ENCODE measurements around the gene PTPRG. TPM values are rescaled to one million over a fixed set of nuclear protein-coding genes. Genes with fewer than 3 reads are reported as not detected.

PTPRG gene
- total and polyA plus RNA-seq, 2 donors (not counting 3 experiments of a cell fraction or from before 2014, with no cell fraction given): 8.9 to 39.1 TPM

DNA sequence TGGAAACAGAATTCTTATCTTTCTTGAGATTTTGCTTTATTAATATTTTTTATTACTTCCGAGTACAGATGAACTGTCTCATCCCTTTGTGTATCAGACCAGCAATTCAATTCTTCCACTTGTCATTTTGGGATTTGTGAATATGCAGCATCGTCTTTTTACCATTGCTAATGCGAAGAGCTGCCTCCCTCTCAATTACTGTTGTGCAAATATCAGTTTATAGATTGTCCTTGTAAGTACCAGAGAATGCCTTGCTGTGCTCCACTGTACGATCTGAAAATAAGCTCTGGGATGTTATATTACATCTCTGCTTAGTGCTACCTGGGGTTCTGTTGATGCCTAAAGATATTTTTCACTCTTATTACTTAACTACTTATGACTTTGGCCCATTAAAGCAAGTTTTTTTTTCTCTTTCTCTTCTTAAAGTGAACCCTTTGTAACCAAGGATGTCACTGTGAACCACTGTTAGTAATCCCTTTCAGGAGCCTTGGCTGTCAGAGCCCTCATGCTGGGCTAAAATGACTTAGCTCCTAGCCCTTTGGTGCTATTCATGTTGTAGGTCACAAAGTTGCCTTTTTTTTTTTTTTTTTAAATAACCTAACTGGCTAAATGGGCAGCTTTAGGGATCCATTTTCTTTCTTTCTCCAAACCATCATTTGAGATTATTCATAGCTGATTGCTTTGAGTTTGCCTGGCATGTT lies 429.1 kb downstream of the PTPRG start:
- Histone ChIP-seq H3K4me3 (replicated peaks in 1 of 3; ENCODE audit: insufficient read depth in 1 of 3, low read depth in 1 of 3, low read length in 3 of 3) (no peak overlapping the region), H2AFZ (ENCODE audit: low read depth, low read length) (no peak overlapping the region), H3K9me3 (replicated peaks; ENCODE audit: control insufficient read depth, insufficient read depth, low read length) (no peaks in the 10 kb centered on the region), H3K9me1 (replicated peaks; ENCODE audit: control insufficient read depth, extremely low read depth, insufficient read depth, low read length) (no peaks in the 10 kb centered on the region), H3K36me3 (ENCODE audit: control insufficient read depth in 2 of 2, extremely low read depth in 1 of 2, insufficient read depth in 2 of 2, low read length in 2 of 2) (no peaks in the 10 kb centered on the region), H3K27ac (ENCODE audit: insufficient read depth, low read depth, low read length) (no peak overlapping the region), H3K9ac (replicated peaks; ENCODE audit: extremely low read depth, insufficient read depth, low read length) (no peak overlapping the region), H3K79me2 (ENCODE audit: control insufficient read depth, insufficient read depth, low read length) (no peaks in the 10 kb centered on the region), H3K4me1 (ENCODE audit: control insufficient read depth, extremely low read depth, insufficient read depth, low read length) (peaks cover under 1% of the 10 kb centered on the region), H3K4me2 (ENCODE audit: insufficient read depth, low read length) (no peak overlapping the region), H3K27me3 (ENCODE audit: control insufficient read depth in 2 of 2, insufficient read depth in 2 of 2, low read length in 2 of 2) (no peaks in the 10 kb centered on the region), H4K20me1 (replicated peaks; ENCODE audit: control insufficient read depth, extremely low read depth, insufficient read depth, low read length) (no peaks in the 10 kb centered on the region)
- dilution Hi-C loops (cut with MboI; ENCODE audit: extremely low pct_ligation_motif_present, low sequenced_read_pairs): no loop called here
- CTCF ChIA-PET: interaction anchor here (1.2 kb wide), 1 partner anchor 426 kb away, joined by 3 read pairs; no protein-coding TSS in a partner anchor
- no TSS peak for BruUV-seq (replicated peaks)
- TF ChIP-seq POLR2A (IDR thresholded peaks at IDR 0.05; ENCODE audit: low read depth, low read length): no peak
- FAIRE-seq: no peak
- POLR2A ChIA-PET: no interaction called here
- intact Hi-C loops (cut with micrococcal nuclease): no loop called here
- no peak for DNase-seq (ENCODE audit: low read depth, low spot score)

DNA sequence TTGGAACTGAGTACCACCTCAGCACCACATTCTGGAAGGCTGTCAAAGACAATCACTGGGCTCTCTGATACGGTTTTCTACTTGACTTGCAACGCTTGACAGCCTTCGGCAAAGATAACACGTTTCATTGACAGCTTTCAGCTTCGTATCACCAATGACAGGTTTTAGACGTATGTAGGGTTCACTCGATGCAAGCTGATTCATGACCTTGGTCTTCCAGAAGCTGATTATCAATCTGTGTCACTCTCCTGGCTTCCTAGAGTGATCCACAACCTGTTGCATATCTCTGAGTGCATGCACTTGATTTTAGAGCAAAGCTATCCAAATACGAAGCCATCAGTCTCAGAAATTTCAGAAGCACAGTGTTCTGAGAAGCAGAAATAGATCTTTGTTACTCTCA lies 430.3 kb downstream of the PTPRG start:
- dilution Hi-C loops (cut with MboI; ENCODE audit: extremely low pct_ligation_motif_present, low sequenced_read_pairs): no loop called here
- Histone ChIP-seq H3K79me2 (ENCODE audit: control insufficient read depth, insufficient read depth, low read length) (no peaks in the 10 kb centered on the region), H3K4me1 (ENCODE audit: control insufficient read depth, extremely low read depth, insufficient read depth, low read length) (no peaks in the 10 kb centered on the region), H3K4me3 (replicated peaks in 1 of 3; ENCODE audit: insufficient read depth in 1 of 3, low read depth in 1 of 3, low read length in 3 of 3) (no peak overlapping the region), H3K9ac (replicated peaks; ENCODE audit: extremely low read depth, insufficient read depth, low read length) (no peak overlapping the region), H4K20me1 (replicated peaks; ENCODE audit: control insufficient read depth, extremely low read depth, insufficient read depth, low read length) (no peaks in the 10 kb centered on the region), H3K36me3 (ENCODE audit: control insufficient read depth in 2 of 2, extremely low read depth in 1 of 2, insufficient read depth in 2 of 2, low read length in 2 of 2) (no peaks in the 10 kb centered on the region), H3K9me1 (replicated peaks; ENCODE audit: control insufficient read depth, extremely low read depth, insufficient read depth, low read length) (no peaks in the 10 kb centered on the region), H3K4me2 (ENCODE audit: insufficient read depth, low read length) (no peak overlapping the region), H3K27ac (ENCODE audit: insufficient read depth, low read depth, low read length) (no peak overlapping the region), H3K9me3 (replicated peaks; ENCODE audit: control insufficient read depth, insufficient read depth, low read length) (no peaks in the 10 kb centered on the region), H2AFZ (ENCODE audit: low read depth, low read length) (no peak overlapping the region), H3K27me3 (ENCODE audit: control insufficient read depth in 2 of 2, insufficient read depth in 2 of 2, low read length in 2 of 2) (no peaks in the 10 kb centered on the region)
- ChIA-PET CTCF (interaction anchor here (1.2 kb wide), 1 partner anchor 427 kb away, joined by 3 read pairs; no protein-coding TSS in a partner anchor), POLR2A (no interaction called here)
- FAIRE-seq (no peak), DNase-seq (ENCODE audit: low read depth, low spot score) (no peak)
- no TSS peak for BruUV-seq (replicated peaks)
- TF ChIP-seq FOS (IDR thresholded peaks at IDR 0.05; ENCODE audit: borderline replicate concordance, insufficient read depth, low read length) (no peak), POLR2A (IDR thresholded peaks at IDR 0.05; ENCODE audit: low read depth, low read length) (no peak), EZH2 (IDR thresholded peaks at IDR 0.05; ENCODE audit: borderline replicate concordance, low read depth, low read length, severe bottlenecking) (no peak), POLR2AphosphoS5 (IDR thresholded peaks at IDR 0.05; ENCODE audit: insufficient read depth, low read depth, low read length) (no peak), MYC (IDR thresholded peaks at IDR 0.05; ENCODE audit: low read depth, low read length) (no peak), GATA2 (IDR thresholded peaks at IDR 0.05; ENCODE audit: insufficient read depth, insufficient read length, low read depth, low read length) (no peak), JUN (IDR thresholded peaks at IDR 0.05; ENCODE audit: borderline replicate concordance, insufficient read depth, insufficient read length, low read depth) (no peak)
- TF ChIP-seq, protein P1, sequence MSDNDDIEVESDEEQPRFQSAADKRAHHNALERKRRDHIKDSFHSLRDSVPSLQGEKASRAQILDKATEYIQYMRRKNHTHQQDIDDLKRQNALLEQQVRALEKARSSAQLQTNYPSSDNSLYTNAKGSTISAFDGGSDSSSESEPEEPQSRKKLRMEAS (IDR thresholded peaks at IDR 0.05; ENCODE audit: insufficient read depth, insufficient read length): no peak
- TF ChIP-seq, protein P2, sequence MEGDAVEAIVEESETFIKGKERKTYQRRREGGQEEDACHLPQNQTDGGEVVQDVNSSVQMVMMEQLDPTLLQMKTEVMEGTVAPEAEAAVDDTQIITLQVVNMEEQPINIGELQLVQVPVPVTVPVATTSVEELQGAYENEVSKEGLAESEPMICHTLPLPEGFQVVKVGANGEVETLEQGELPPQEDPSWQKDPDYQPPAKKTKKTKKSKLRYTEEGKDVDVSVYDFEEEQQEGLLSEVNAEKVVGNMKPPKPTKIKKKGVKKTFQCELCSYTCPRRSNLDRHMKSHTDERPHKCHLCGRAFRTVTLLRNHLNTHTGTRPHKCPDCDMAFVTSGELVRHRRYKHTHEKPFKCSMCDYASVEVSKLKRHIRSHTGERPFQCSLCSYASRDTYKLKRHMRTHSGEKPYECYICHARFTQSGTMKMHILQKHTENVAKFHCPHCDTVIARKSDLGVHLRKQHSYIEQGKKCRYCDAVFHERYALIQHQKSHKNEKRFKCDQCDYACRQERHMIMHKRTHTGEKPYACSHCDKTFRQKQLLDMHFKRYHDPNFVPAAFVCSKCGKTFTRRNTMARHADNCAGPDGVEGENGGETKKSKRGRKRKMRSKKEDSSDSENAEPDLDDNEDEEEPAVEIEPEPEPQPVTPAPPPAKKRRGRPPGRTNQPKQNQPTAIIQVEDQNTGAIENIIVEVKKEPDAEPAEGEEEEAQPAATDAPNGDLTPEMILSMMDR (IDR thresholded peaks at IDR 0.05; ENCODE audit: extremely low read depth in 1 of 2, insufficient read depth in 1 of 2, low read depth in 1 of 2, low read length in 2 of 2): no peak
- intact Hi-C loops (cut with micrococcal nuclease): no loop called here
